HG03575 (cell line): ENCODE data around the gene HMGN4.
A peak's percentile ranks its signal among the peaks of the same experiment; 100 is the strongest.
"Not testable (repeated sequence)": the region's sequence is repeated elsewhere in the genome, so short reads cannot be mapped to it uniquely, and the experiment has no call there.

Source experiments
- ATAC-seq: cut with Tn5 transposase; IDR thresholded peaks from one replicate; pipeline ENCODE4 v1.9.1; 2021; ENCODE audit not compliant: unreplicated experiment, insufficient number of reproducible peaks, low FRiP score; ENCODE audit errors: extremely low read depth

The HMGN4 gene

DNA sequence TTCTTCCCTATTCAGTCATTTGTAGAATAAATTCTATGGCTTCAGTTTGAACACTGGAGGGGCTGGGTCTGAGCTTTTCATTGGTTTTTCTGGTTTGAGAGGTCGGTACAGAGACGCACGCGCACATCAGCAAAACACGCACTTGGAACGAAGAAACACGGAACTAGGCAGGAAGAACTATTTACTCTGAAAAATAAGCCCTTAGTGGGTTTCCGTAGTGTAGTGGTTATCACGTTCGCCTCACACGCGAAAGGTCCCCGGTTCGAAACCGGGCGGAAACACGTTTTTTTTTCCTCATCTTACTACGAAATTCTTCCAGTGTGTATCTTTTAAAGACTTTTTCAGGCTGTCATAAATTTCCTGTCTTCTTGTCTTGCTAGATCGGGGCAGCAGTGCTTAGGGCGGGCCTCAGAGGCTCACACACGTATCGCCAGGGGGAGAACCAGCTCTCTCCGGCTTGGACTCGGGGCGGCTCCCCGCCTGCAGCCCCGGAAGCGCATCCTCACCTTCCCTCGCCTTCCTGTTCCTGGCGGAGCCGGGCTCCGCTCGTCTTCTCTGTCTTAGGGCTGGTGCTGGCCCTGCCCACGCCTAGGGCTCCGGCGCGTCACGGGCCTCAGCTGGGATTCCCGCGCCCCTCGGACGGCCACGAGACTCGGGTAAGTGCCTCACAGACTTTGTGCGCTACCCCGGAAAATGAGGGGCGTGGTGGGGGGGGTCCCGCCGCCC is at the start of gene HMGN4:
Gene HMGN4, plus strand, starts transcription at position 521 of the 726 bp plus-strand sequence. CDS start 6,841 bp downstream, outside the sequence.
- peak; percentile 26 for ATAC-seq

DNA sequence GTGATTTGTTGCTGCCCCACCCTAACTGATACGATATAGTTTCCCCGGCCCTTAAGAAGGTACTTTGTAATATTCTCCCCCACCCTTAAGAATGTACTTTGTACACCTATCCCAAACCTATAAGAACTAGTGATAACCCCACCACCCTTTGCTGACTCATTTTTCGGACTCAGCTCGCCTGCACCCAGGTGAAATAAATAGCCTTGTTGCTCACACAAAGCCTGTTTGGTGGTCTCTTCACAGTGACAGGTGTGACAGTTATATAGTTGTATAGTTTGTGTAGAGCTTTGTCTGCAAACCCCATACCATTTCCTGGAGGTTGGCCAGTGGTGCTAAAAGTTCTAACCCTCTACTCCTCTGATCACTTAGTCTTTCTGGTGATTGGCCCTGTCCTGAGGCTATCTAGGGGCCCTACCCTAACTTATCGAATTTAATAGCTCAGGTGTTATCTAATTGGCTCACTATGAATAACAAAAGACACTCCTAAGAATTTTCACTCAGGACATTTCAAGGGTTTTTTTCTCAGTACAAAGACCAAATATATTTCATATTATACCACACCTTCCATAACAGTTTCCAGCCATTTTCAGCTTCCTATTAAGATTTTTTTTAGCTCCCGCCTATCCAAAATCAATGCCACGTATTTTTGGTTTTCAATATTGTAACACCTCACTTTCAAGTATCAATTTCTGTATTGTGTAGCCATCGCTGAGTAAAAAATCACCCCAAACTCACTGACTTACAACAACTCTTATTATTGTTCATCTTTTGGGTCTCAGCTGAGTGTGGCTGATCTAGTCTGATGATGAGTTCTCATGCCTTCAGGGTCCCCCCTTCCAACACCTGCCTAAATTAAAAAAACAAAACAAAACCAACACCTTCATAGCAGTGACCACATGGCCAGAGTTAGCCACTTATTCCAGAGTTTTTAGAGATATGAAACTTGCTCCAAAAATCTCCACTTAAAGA is 47.9 kb upstream of the HMGN4 start:
- ATAC-seq, result no peak

DNA sequence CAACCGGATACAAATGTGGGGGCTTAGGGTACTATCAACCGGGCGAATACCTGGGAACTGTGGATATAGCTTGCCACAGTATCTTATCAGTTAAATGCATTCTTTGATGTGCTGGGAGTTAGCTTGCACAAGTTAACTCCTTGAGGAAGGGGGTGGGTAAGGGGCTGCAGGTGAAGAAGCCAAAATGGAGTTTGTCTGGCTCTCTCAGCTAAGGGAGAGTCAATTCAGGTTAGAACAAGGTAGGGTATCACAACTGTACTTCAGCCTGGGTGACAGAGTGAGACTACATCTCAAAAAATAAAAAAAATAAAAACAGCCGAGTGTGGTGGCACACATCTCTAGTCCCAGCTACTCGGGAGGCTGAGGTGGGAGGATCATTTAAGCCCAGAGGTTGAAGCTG is 46.6 kb upstream of the HMGN4 start:
- no peak for ATAC-seq

GRCh38 chr6:26493258-26493657 is 44.9 kb upstream of the HMGN4 start:
- ATAC-seq, result no peak

DNA sequence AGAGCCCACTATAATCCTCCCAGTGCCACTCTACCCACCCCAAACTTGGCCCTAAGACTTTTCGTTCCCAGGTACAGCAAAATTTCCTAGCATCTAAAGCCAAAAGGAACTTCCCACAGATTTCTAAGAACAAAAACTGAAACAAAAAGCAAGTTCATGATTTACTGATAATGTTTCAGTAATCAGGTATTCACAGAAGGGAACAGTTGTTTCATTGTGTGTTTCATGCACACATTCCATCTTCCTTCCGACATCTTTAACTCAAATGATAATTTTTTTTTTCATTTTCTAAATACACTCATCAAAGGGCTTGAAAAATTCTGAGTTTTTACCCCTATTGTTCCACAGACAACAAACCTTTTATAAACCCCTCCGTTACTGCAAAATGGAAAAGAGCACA is 44.0 kb upstream of the HMGN4 start:
- ATAC-seq, result no peak

DNA sequence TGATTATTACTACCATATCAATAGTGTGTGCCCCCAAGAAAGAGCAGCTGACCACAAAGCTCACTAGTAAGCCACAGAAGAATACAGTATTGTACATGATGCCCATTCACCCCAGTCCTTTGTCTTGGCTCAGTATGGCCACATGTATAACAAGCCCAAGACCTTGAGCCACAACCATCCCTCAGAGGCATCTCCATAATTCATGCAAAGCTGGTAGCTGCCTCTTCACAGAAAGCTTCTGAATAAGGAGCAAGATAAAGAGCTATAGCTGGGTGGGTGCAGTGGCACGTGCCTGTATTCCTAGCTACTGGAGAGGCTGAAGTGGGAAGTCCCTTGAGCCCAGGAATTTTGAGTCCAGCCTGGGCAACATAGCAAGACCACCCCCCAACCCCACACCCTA is 42.9 kb upstream of the HMGN4 start:
- no peak for ATAC-seq

DNA sequence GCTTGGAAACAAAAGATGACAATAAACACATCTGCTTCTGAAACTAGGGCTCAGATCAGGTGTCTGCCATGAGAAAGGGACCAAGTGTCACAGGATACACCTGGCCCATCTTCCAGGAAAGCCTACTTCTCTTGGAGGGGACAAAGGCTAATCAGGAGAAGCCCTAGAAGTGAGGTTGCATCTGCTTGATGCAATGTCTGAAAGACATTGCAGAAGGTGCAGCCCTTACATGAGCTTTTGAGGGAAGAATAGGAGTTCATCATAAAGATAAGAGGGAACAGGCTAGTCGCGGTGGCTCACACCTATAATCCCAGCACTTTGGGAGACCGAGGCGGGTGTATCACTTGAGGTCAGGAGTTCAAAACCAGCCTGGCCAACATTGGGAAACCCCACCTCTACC is 40.6 kb upstream of the HMGN4 start:
- no peak for ATAC-seq

DNA sequence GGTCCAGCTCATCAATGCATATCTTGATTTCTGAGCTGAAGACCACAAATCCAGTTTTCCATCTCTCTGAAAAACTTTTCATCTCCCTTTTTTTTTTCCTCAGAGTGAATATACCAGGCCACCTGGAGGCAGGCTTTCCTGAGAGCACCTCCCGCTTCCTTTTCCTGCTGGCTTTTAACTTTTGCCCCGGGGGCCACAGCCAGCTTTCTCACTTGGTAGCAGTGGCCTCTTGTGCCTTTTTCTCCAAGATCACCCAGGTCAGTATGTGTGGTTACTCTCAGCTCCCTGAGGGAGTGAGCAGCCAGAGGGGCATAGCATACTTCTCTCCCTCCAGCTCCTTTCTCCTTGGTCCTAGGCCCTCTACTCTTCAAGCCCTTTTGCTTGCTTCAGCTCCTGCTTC is 38.1 kb upstream of the HMGN4 start, which contains the start of gene BTN1A1:
Gene BTN1A1, plus strand, starts transcription at position 202 of the 400 bp plus-strand sequence. CDS start 984 bp downstream, outside the sequence.
- ATAC-seq, result no peak

DNA sequence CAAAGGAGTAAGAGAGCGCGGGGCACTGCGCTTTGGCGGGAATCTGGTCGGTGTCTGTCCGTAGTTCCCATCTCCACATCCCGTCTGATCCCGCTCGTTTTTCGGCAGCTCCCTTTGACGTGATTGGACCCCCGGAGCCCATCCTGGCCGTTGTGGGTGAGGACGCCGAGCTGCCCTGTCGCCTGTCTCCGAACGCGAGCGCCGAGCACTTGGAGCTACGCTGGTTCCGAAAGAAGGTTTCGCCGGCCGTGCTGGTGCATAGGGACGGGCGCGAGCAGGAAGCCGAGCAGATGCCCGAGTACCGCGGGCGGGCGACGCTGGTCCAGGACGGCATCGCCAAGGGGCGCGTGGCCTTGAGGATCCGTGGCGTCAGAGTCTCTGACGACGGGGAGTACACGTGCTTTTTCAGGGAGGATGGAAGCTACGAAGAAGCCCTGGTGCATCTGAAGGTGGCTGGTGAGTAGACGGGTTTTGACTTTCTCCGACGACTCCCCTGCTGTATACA is 36.6 kb upstream of the HMGN4 start:
- ATAC-seq, result no peak

GRCh38 chr6:26502165-26502564 is 36.0 kb upstream of the HMGN4 start:
- ATAC-seq, result no peak

DNA sequence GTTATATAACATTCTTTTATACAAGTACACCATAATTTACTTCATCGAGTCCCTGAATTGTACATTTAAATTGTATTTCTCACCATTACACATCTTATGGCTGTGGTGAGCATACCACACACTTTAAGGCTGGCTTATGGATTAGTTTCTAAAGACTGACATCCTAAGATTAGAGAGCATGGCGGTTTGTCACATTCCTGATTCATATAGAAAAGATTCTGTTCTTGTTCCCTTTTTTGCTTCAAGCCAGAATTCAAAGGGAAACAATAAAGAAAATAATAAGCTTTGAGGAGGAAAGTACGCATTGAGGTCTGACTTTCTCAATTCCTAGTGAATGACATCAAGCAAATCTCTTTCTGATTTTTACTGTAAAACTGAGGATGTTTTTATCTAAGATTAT is 35.5 kb upstream of the HMGN4 start:
- no peak for ATAC-seq

DNA sequence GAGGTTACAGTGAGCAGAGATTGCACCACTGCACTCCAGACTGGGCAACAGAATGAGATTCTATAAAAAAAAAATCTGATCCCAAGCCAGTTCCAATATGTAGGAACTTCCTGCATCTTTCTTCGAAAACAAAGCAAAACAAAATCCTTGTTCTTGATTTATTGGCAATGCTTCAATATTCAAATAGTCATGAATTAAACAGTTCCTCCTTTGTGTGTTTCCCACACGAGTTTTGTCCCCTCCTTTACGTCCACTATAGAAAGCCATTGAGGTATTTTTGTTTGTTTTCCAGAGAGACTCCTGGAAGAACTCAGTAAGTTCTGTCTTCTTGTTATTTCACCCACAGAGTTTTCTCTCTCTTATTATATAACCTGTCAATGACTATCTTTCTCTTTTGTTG is 30.5 kb upstream of the HMGN4 start:
- no peak for ATAC-seq

DNA sequence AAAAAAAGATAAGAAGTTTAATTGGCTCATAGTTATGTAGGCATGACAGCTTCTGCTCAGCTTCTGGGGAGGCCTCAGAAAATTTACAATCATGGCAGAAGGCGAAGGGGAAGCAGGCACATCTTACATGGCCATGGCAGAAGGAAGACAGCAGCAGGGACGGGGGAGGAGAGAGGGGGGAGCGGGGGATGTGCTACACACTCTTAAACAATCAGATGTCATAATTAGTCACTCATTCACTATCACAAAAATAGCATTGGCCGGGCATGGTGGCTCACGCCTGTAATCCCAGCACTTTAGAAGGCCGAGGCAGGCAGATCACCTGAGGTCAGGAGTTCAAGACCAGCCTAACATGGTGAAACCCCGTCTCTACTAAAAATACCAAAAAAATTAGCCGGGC is 27.1 kb upstream of the HMGN4 start:
- not testable (repeated sequence) for ATAC-seq

- ATAC-seq, result no peak
Measured at GRCh38 chr6:26514984-26515383, 23.2 kb upstream of the HMGN4 start.

DNA sequence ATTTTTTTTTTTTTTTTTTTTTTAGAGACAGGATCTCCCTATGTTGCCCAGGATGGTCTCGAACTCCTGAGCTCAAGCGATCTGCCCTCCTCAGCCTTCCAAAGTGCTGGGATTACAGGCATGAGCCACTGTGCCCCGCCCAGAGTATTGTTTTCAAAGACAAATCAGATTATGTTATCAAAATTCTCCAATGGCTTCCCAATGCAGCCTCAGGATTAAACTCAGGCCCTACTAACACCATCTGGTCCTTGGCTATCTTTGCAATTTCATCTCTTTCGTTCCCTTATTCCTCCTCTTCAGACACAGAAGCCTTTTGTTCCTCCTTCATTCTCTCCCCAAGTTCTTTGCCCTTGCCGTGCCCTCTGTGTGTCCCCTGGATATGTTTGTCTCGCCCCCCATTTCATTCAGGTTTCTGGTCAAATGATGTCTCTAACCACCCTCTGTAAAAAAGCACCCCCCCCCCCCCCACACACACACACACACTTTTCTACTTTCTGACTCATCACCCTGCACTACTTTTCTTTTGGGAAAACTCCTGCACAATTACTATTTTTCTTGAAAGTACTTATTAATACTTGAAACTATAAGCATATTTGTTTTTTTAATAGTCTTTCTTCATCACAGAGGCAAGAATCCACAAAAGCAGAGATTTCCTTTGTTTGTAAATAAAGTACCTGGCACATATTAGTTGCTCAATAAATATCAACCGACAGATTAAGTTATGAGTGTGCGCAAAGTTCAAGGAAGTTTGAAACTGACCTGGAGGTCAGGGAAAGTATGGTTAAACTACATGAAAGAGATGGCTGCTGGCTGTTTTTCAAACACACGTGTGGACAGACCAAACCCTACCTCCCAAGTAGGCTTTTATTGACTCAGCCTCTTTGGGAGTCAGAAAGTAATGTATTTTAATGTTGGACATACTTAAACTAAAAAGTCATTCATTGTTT is 21.4 kb upstream of the HMGN4 start:
- ATAC-seq, result no peak

- ATAC-seq, result no peak
Measured at GRCh38 chr6:26519359-26519758, 18.8 kb upstream of the HMGN4 start.

DNA sequence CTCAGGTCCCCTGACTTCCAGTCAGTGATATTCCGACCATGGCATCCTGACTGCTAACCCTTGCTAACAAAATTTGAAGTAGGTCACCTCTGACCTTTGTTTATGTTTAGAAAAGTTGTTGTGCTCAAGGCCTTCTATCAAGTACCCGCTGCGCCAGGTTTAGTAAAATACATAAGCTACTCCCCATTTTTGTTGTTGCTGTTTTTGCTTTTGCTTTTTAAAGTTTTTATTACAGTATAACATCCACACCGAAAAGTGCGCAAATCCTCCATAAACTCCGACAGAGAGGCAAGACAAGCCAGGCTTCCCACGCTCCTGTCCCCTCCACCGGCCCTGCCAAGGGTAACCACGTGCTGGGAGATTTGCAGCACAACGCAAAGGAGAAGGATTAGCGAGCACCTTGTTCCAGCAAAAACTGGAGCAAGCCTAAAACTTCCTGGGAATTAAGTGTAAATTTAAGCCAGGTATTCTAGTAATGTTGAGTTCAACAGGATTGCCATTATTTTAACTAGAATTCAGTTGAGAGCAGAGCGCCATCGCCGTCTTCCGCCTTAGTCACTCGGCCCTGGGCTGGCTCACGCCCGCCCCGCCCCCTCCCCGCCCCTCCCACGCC is 17.8 kb upstream of the HMGN4 start:
- no peak for ATAC-seq

DNA sequence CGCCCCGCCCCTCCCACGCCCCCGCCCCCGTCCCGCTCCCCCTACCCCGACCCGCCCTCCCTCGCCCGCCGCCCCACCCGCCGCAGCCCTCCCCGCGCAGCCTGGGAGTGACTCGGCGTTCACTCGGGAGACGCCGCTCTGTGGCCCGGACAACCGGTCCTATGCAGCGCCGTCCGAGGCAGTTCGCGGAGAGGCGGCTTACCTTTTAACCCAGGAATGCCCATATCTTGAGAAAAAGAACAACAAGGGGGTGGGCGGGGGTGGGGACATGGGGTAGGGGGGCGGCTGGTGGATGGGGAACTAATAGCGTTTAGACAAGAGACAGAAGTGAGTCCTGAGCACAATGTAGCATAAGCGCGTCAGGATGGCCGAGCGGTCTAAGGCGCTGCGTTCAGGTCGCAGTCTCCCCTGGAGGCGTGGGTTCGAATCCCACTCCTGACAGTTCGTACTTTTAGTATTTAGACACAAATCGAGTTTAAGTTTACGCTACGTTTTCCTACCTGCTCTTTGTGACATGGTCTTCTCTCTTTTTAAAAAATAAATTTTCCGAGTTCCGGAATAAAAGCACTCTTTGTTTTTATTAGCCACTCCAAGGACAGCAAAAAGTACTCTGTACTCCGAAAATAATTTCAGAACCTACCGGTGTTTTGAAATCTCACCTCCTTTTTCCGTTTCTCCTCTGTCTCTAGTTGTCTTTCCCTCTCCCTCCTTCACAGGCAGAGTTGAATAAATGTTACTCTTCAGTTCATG is 17.1 kb upstream of the HMGN4 start:
- ATAC-seq, result no peak
